ENCODE measurements around the gene PGM2.
"Not testable (repeated sequence)": the region's sequence is repeated elsewhere in the genome, so short reads cannot be mapped to it uniquely, and the experiment has no call there.

Gene PGM2

GRCh38 chr4:37820458-37820857 lies 6.0 kb upstream of the PGM2 start:
- not testable (repeated sequence) for DNase-seq

- DNase-seq: no peak
Measured at GRCh38 chr4:37821953-37822605, 4.4 kb upstream of the PGM2 start.

- not testable (repeated sequence) for DNase-seq
Measured at GRCh38 chr4:37825501-37825900, 985 bp upstream of the PGM2 start.

GRCh38 chr4:37825968-37826294 lies 555 bp upstream of the PGM2 start:
- no peak for DNase-seq

- DNase-seq: no peak
Measured at GRCh38 chr4:37827030-37827685, 672 bp downstream of the PGM2 start.

GRCh38 chr4:37827802-37828321 lies 1.4 kb downstream of the PGM2 start:
- no peak for DNase-seq

- DNase-seq: no peak
Measured at GRCh38 chr4:37828843-37829242, 2.4 kb downstream of the PGM2 start.

GRCh38 chr4:37830640-37831039 lies 4.2 kb downstream of the PGM2 start:
- DNase-seq: no peak

- DNase-seq: no peak
Measured at GRCh38 chr4:37835031-37835430, 8.5 kb downstream of the PGM2 start.

GRCh38 chr4:37835806-37836205 lies 9.3 kb downstream of the PGM2 start:
- no peak for DNase-seq

- no peak for DNase-seq
Measured at GRCh38 chr4:37836274-37836673, 9.8 kb downstream of the PGM2 start.

GRCh38 chr4:37836838-37837440 lies 10.5 kb downstream of the PGM2 start:
- DNase-seq: no peak

GRCh38 chr4:37837446-37837845 lies 11.0 kb downstream of the PGM2 start:
- no peak for DNase-seq

GRCh38 chr4:37839426-37839825 lies 12.9 kb downstream of the PGM2 start:
- DNase-seq: no peak

- DNase-seq: no peak
Measured at GRCh38 chr4:37844204-37844603, 17.7 kb downstream of the PGM2 start.

GRCh38 chr4:37845201-37845600 lies 18.7 kb downstream of the PGM2 start:
- DNase-seq: no peak

GRCh38 chr4:37847311-37847884 lies 20.9 kb downstream of the PGM2 start:
- DNase-seq: no peak

- DNase-seq: no peak
Measured at GRCh38 chr4:37852376-37852775, 25.9 kb downstream of the PGM2 start.

- no peak for DNase-seq
Measured at GRCh38 chr4:37858112-37858511, 31.6 kb downstream of the PGM2 start.

GRCh38 chr4:37858872-37859271 lies 32.4 kb downstream of the PGM2 start:
- DNase-seq: no peak

GRCh38 chr4:37860266-37860665 lies 33.8 kb downstream of the PGM2 start:
- no peak for DNase-seq

- DNase-seq: no peak
Measured at GRCh38 chr4:37862961-37863360, 36.5 kb downstream of the PGM2 start.

GRCh38 chr4:37864786-37865185 lies 38.3 kb downstream of the PGM2 start:
- DNase-seq: no peak

GRCh38 chr4:37865450-37865849 lies 39.0 kb downstream of the PGM2 start:
- DNase-seq: no peak
